Ramos (cell line): ENCODE measurements around the gene HLA-F.

ENCODE experiments used
- in situ Hi-C: fragments of 300-500 bp; cut with MboI; formaldehyde crosslinking; loops from one replicate; pipeline ENCODE4 v1.14.3; 2022; ENCODE audit warnings: low sequenced_read_pairs; ENCODE audit not compliant: unreplicated experiment

Gene HLA-F

DNA sequence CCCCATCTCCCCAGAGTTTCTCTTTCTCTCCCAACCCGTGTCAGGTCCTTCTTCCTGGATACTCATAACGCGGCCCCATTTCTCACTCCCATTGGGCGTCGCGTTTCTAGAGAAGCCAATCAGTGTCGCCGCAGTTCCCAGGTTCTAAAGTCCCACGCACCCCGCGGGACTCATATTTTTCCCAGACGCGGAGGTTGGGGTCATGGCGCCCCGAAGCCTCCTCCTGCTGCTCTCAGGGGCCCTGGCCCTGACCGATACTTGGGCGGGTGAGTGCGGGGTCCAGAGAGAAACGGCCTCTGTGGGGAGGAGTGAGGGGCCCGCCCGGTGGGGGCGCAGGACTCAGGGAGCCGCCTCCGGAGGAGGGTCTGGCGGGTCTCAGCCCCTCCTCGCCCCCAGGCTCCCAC lies at the start of gene HLA-F:
Gene HLA-F, plus strand, starts transcription at position 173 of the 404 bp plus-strand sequence. Its CDS starts 30 bp downstream, at position 203.
- in situ Hi-C loops: no loop called here

DNA sequence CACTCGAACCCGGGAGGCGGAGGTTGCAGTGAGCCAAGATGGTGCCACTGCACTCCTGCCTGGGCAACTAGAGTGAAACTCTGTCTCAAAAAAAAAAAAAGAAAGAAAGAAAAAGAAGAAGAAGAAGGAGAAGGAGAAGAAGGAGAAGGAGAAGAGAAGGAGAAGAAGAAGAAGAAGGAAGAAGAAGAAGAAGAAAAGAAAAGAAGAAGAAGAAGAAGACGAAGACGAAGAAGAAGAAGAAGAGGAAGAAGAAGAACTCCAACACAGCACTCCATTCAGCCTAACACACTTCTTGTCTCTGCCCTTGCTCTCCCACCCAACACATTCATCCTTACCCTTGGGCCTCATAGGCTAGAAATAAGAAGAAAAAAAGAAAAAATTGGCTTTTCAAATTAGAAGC lies 49.2 kb upstream of the HLA-F start:
- in situ Hi-C loops: no loop called here

DNA sequence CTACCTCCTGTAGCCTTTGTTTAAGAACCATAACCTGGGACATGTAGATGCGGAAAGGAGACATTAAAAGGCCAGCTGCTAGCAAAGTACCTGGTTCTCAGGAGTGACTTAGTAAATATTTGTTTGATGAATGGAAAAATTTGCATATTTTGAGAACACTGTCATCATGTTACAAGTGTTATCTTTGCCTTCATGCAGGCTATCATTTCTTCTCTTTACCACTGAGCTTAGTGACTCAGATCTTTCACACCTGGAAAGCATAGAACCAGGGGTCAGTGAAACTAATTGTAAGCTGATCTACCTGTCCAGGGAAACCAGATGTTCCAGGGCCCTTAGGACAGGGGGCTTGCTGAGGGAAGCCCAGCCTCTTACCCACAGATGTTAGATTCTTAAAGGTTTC lies 47.7 kb upstream of the HLA-F start:
- in situ Hi-C loops: no loop called here

DNA sequence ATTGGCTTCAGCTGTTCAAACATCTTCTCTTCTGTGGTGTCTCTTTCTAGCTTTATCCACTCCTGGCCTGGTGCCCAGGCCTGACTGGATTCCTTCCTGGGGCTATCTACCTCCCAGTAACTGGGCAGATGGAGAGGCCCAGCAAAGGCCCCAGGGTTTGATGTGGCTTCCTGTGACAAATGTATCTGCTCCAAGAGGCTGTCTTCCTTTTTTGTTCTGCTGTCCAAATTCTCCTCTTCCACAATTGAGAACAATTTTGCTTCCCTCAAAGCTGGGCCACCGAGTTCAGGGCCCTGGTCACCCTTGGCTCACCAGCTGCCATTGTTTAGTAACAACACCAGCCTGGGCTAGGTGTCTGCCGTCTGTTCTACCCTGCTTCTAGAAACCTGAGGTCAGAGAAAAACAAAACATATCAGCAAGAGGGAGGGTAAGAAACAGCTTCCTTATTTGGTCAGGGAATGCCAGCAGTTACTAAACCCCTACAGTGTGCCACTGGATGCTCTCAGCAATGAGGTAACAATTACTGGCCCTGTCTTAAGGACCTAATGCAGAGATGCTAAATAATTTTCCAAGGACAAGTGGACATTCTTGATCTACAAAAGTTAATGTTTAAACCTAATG lies 46.1 kb upstream of the HLA-F start:
- in situ Hi-C loops: no loop called here

DNA sequence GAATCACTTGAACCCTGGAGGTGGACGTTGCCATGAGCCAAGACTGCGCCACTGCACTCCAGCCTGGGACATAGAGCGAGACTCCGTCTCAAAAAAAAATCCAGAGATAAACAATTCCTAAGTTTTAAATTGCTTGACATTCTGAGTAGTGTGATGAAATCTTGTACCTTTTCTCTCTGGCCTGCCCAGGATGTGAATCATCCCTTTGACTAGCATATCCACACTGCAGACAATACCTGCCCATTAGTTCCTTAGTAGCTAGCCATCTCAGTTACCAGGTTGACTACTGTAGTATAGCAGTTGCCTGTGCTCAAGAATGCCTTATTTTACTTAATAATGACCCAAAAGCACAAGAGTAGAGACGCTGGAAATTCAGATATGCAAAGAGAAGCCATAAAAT lies 45.1 kb upstream of the HLA-F start:
- in situ Hi-C loops: no loop called here

DNA sequence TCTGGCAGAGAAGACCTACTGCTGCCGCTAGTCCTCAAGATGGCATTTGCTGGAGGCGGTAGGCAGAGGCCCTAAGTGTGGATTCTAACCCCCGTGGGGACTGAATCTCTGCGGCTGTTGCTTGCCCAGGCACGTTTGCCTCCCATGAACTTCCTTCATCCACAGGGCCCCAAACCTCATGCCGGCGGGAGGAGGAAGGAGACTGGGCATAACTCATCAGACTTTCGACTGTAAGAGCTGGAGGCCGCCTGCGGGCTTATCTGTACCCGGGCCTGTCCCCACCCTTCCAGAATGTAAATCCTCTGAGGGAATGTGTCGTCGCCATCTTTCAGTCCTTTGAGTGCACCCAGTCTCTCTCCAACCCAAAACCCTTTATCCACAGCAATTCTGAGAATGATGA lies 43.3 kb upstream of the HLA-F start:
- in situ Hi-C loops: no loop called here

DNA sequence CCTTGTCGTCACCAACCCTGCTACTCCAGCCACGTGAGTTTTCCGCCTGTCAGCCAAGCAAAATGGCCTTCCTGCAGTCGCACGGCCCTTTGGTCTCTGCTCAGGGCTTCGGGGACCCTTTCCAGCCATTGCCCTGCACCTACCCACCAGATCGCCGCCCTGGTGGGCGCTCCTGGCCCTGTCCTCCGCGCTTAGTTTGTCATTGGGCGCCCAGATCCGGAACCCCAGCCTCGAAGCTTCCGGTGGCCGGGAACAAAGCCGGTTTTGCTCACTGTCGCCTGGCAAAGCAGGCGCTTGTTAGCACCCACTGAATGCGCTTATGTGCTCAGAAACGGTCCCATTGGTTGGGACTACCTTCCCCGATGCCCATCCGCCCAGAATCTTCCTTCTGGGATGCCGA lies 42.8 kb upstream of the HLA-F start:
- in situ Hi-C loops: no loop called here

DNA sequence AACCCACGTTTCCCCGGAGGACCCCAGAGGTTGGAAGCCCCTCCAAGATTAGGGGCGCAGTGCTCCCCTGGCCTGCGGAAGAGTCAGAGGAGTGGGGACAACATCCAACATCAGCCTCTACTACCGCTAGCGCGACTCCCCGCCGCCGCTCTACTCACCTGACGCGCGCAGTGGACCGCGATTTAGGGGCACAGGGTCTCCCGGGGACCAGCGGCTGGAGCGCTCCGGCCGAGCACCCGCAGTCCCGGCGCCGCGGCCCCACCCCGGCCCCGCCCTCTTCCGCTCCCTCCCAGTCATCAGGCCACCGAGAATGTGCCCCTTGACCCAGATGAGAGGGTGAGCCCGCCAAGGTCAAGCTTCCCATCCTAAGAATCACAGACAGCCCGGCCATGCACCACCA lies 42.3 kb upstream of the HLA-F start, which contains the start of gene ZFP57:
Gene ZFP57, minus strand, starts transcription at position 249 of the 400 bp plus-strand sequence. CDS start 4,149 bp downstream, outside the sequence.
- in situ Hi-C loops: no loop called here

DNA sequence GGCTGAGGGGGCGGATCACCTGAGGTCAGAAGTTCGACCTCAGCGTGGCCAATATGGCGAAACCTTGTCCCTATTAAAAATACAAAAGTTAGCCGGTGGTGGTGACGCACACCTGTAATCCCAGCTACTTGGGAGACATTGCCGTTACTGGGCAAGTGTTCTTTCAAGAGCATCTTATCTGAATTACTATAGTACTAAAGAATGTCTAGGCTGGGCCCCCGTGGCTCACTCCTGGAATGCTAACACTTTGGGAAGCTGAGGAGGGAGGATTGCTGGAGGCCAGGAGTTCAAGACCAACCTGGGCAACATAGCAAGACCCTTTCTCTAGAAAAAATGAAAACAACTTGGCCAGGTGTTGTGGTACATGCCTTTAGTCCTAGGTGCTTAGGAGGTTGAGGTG lies 41.4 kb upstream of the HLA-F start:
- in situ Hi-C loops: no loop called here

DNA sequence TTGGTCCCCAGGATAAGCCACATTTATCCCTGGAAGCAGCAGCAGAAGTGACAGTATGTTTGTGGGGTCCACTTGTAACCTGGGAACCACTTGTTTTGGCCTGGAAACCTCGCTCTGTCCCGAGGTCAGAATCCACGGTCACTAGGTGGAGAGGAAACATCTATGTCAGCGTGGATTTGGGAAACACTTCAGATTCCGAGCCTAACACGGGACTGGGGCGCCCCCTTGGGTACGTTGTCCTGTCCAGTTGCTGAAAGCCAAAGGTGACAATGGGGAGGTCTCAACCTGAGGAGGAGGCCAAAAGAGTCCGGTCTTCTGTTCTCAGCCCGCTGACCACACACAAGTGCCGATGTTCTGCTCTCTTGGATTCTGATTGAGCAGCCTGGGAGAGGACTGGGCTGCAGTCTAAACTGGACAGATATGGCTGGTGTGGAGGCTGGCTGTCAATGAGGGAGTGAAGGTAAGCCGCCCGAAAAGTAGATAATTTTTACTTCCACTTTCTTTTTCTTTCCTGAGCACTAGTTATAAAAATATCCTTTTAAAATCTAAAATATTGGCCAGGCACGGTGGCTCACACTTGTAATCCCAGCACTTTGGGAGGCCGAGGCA lies 37.4 kb upstream of the HLA-F start:
- in situ Hi-C loops: no loop called here

DNA sequence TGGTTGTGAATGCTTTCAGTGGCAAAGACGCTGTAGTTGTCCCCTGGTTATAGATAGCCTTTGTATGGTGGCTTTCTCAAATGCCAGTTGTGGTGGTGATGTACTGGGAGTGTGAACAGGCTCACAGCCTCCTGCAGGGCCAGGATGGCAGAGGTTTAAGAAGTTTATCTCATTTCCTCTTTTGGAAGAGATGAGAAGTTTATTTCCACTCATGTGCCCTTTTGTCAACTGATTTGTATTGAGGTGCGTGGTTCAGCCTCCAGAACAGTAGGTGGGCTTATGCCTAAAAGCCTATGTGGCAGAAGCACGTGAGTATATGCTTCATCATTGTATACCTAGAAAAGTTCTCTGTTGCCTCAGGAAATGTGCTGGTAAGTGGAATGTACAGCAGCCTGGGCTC lies 28.6 kb upstream of the HLA-F start:
- in situ Hi-C loops: no loop called here

DNA sequence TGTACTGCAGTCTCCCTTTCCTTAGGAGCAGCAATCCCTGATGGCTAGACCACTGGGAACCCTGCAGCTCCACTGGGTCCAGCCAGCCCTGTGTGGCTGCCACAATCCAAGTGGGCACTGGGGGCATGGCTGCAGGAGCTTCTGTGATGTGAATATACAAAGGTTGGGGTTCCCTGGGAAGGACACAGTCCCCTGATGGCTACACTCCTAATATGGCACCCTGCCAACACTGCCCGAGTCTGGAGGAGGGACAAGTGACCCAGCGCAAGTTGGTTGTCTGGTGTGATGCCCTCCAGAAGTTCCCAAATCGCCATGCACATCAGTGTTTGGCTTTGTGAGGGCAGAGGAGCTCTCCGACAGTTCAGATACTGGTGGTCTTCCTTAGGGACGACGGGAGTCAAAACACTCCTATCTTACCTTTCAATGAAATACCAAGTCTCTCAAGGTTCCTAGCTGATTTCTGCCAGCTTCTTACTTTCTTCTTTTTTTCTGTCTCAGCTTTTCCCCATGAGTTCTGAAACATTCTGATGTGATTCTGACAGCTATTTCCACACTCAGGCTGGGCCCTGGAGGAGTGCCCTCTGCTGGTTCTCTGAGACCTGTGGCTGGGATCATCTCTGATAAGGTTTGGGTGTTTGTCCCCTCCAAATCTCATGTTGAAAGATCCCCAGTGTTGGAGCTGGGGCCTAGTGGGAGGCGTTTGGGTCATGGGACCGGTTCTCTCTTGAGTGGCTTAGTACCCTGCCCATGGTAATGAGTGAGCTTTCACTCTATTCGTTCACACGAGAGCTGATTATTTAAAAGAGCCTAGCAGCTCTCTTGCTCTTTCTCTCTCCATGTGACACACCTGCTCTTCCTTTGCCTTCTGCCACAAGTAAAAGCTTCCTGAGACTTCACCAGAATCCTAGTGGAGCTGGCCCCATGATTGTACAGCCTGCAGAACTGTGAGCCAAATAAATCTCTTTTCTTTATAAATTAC lies 26.8 kb upstream of the HLA-F start:
- in situ Hi-C loops: no loop called here

DNA sequence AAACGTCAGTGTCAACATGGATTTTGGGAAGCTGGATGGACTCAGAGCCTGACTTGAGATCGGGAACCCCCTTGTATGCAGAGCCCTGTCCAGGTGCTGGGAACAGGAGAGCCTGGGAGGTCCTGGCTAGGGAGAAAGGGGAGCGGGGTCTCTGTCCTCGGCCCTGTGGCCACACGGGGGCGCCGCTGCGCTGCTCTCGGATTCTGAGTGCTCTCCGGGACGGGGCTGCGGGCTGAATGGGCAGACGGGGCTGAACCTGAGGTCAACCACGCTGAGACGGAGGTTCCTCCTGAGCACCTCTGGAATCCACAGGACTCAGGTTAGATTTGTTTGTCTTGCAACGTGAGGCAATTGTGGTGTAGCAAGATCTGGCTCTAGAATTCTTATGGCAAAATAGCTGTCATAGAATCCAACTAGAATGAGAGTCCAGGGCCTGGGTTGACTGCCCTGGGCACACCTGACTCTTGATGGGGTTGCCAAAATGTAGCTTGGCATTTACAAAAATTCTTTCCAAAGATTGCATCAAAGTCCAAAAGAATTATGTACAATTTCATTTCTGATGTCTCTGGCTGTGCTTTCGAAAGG lies 20.6 kb upstream of the HLA-F start:
- in situ Hi-C loops: loop anchor here (5.0 to 10.0 kb wide), 2 partner anchors 50 to 122 kb away; partner anchors contain the start of gene HLA-G

DNA sequence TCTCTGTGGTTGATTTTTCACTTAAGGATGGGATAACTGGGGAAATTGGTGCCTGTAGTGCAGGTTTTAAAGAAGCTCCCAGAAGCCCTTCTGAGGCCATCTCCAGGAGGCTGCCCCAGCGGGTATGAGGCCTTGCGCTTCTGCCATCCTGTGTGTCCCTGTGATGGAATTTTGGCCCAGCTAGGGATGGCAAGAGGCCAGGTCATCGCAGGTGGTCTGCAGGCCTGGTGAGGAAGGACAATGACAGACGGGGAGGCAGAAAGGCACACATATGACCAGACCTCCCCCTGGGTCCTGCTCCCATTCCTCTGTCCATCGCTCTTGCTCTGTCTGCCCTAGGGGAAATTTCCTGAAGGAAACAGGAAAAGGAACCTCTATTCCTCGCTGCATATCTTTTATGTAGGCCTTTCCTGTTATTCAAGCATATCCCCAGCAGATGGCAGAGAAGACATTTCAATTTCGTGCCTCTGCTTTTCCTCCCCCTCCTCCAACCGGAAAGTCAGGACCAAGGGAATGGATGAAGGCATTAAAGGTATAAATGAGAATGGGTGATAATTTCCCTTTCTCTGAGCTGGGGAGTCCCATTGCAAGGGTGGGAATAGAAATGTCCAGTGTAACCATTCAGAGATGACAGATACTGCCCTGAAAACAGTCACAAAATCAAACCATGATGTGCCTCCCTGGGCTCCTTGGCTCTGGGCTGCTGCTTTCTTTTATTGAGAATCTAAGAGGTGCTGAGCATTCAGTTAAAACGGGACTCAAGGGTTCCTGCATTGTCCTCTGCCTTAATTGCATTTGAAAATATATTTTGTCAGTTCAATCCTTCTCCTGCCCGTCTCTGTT lies 17.6 kb upstream of the HLA-F start:
- in situ Hi-C loops: loop anchor here (10.0 kb wide), 1 partner anchor 119 kb away; the partner anchor contains the start of gene HLA-G

DNA sequence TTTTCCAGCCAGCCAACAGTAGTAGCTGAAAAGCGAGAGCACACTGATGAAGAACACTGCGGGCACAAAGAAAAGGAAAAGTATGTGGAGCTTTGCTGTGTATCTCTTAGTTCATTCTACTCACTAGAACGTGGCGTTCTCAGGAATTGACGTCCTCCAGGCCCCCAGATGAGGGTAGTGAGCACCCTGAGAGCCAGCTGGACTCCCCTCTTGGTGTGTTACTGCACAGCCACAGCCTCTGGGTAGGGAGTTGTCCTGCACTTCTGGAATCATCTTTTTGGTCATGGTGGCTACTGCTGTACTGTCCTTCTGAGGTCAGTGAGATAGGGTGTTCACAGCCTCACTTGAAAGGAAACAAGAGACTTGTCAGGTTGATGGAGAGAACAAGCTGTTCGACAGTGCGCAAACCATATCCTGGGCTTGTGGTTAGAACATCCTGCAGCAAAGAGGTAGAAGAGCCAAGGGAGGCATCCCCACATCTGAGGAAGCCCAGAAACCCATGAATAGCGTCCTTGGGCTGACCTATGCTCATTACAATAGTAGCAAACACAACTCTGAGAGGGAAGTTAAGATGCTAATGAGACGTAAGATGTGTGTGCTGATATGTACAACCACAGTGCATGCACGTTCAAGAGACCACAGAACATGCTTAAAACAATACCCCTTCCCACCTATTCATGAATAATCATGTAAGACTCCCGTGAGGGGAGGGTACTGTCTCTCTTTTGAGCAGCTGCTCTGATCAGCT lies 14.6 kb upstream of the HLA-F start:
- in situ Hi-C loops: loop anchor here (10.0 kb wide), 1 partner anchor 116 kb away; the partner anchor contains the start of gene HLA-G

DNA sequence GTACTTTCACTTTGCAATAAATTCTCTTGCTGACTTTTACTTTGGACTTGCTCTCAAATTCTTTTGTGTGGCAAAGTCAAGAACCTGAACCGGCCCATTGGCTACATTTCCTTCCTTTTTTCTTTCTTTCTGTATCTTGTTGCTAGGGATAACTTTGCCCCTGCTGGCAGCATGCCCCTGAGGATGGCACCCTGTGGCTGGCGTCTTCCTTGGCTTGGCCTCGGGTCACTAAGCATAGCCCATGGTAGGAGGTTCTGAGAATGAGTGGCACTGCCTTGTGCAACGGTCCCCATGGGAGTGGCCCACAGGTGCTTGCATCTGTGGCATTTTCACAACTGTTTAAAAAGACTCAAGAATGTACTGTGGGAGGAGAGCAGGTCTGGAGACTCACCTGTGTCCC lies 14.0 kb upstream of the HLA-F start:
- in situ Hi-C loops: loop anchor here (10.0 kb wide), 1 partner anchor 116 kb away; the partner anchor contains the start of gene HLA-G

DNA sequence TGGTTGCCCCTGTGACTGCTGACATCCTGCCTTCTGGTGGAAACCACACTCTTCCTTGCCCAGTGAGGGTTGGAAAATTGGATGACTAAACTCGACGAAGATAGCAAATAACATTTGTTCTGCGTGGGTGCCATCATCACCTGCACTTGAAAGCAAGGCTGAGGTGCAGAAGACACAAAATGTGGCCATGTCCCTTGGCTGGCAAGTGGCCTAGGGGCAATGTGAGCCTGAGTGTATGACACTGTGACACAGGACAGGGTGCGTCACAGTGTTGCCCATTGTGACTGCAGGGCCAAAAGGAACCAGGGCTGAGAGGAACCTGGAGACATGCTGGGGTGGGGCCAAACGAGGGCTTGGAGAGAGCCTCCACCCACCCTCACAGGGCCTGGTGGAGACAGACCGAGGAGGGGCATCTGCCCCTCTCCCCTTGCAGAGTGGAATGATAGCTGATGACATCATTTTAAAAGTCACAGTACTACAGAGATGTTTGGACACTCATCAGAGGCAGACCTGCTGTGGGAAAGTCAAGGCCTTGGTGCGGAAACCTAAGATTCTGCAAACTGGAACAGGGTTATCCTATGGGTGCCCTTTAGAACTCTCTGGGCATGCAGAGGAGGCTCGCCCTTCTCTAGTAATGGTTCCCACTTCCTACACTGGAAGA lies 12.8 kb upstream of the HLA-F start:
- in situ Hi-C loops: no loop called here

DNA sequence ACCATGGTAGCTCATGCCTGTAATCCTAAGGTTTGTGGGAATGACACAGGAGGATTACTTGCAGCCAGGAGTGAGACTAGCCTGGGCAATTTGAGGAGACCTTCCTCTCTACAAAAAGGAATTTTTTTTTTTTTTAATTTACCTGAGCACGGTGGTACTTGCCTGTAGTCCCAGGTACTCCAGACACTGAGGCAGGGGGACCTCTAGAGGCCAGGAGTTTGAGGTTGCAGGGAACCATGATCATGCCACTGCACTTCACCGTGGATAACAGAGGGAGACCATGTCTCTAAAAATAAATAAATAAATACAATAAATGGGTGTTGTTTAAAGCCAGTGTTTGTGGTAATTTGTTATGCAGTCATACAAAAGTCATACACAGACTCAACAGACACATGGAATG lies 2.4 kb upstream of the HLA-F start:
- in situ Hi-C loops: no loop called here
